PC-9 (cell line): ENCODE results near the gene ROBO1. TPM values are rescaled to one million over a fixed set of nuclear protein-coding genes. Genes with fewer than 3 reads are reported as not detected.

Experiments
- BruUV-seq: library from RNA; stranded (reverse); fragments of 400-500 nt; replicated peaks from 2 replicates; lab custom pipeline; 2021; lab: Mats Ljungman, UMichigan
- CTCF ChIA-PET: fragments of 300-600 bp; sonication (Branson Sonifier 250); formaldehyde crosslinking; loops from one replicate; lab custom pipeline; 2022; ENCODE audit warnings: antibody characterized with exemption; lab: Charles Lee
- POLR2A ChIA-PET: fragments of 300-600 bp; sonication (Branson Sonifier 250); formaldehyde crosslinking; loops from one replicate; lab custom pipeline; 2022; ENCODE audit warnings: antibody characterized with exemption; ENCODE audit not compliant: unreplicated experiment; lab: Charles Lee
- DNase-seq, 2 experiments: peaks; one replicate each; pipeline versions ENCODE4 v3.0.0 to v3.0.0-alpha.2; 2015 to 2022; ENCODE audit warnings: mixed read lengths in 1 of 2
- H2AFZ ChIP-seq: fragments of 200-600 bp; sonication (generic); 2 replicates; pipeline ENCODE4 v1.8.1; 2017; ENCODE audit warnings: antibody characterized with exemption
- H3F3A ChIP-seq: fragments of 200-600 bp; sonication (generic); 2 replicates; pipeline ENCODE4 v1.8.1; 2017; ENCODE audit warnings: antibody characterized with exemption, mild to moderate bottlenecking, low read depth; ENCODE audit not compliant: insufficient read depth
- H3K27ac ChIP-seq: fragments of 200-600 bp; sonication (generic); 2 replicates; pipeline ENCODE4 v1.6.1; 2016; ENCODE audit warnings: mixed run types
- H3K27me3 ChIP-seq: fragments of 200-600 bp; sonication (generic); 2 replicates; pipeline ENCODE4 v1.6.1; 2016; ENCODE audit warnings: low read depth, mixed run types; ENCODE audit not compliant: insufficient read depth
- H3K36me3 ChIP-seq: fragments of 200-600 bp; sonication (generic); 2 replicates; pipeline ENCODE4 v1.6.1; 2016; ENCODE audit warnings: low read depth, mixed run types
- H3K4me1 ChIP-seq: fragments of 200-600 bp; sonication (generic); replicated peaks from 2 replicates; pipeline ENCODE4 v1.6.1; 2016; ENCODE audit warnings: mixed run types; ENCODE audit not compliant: insufficient read depth
- H3K4me2 ChIP-seq: fragments of 200-600 bp; sonication (generic); 2 replicates; pipeline ENCODE4 v1.6.1; 2017; ENCODE audit warnings: mixed run types
- H3K4me3 ChIP-seq: fragments of 200-600 bp; sonication (generic); 2 replicates; pipeline ENCODE4 v1.6.1; 2016; ENCODE audit warnings: mixed run types
- H3K79me2 ChIP-seq: fragments of 200-600 bp; sonication (generic); 2 replicates; pipeline ENCODE4 v1.6.1; 2017; ENCODE audit warnings: low read depth, mixed run types
- H3K9me2 ChIP-seq: fragments of 200-600 bp; sonication (generic); 2 replicates; pipeline ENCODE4 v1.8.1; 2017; ENCODE audit warnings: mild to moderate bottlenecking; ENCODE audit not compliant: insufficient read depth
- H3K9me3 ChIP-seq: fragments of 200-600 bp; sonication (generic); 2 replicates; pipeline ENCODE4 v1.8.1; 2016; ENCODE audit warnings: low read depth; ENCODE audit not compliant: insufficient read depth
- H4K20me1 ChIP-seq: fragments of 200-600 bp; sonication (generic); 2 replicates; pipeline ENCODE4 v1.8.1; 2017; ENCODE audit not compliant: insufficient read depth
- CTCF ChIP-seq: fragments of 200-600 bp; sonication (generic); conservative IDR thresholded peaks from 2 replicates; pipeline ENCODE4 v1.6.1; 2017; ENCODE audit warnings: mixed run types, antibody characterized with exemption, mild to moderate bottlenecking, moderate library complexity
- EZH2 ChIP-seq: fragments of 200-600 bp; sonication (generic); IDR thresholded peaks from 2 replicates; pipeline ENCODE4 v1.8.0; 2017; ENCODE audit warnings: antibody characterized with exemption, low read depth
- intact Hi-C: fragments of 100-400 bp; cut with micrococcal nuclease; formaldehyde crosslinking; loops from one replicate; pipeline ENCODE4 v1.10.0; 2022; ENCODE audit not compliant: unreplicated experiment
- total RNA-seq: library from RNA; stranded (reverse); gene quantifications from 2 replicates; pipeline ENCODE4 v1.2.3, GENCODE V29; 2021

Gene ROBO1
- total RNA-seq, 1 experiment from 2014 or later = 17.5 TPM

DNA sequence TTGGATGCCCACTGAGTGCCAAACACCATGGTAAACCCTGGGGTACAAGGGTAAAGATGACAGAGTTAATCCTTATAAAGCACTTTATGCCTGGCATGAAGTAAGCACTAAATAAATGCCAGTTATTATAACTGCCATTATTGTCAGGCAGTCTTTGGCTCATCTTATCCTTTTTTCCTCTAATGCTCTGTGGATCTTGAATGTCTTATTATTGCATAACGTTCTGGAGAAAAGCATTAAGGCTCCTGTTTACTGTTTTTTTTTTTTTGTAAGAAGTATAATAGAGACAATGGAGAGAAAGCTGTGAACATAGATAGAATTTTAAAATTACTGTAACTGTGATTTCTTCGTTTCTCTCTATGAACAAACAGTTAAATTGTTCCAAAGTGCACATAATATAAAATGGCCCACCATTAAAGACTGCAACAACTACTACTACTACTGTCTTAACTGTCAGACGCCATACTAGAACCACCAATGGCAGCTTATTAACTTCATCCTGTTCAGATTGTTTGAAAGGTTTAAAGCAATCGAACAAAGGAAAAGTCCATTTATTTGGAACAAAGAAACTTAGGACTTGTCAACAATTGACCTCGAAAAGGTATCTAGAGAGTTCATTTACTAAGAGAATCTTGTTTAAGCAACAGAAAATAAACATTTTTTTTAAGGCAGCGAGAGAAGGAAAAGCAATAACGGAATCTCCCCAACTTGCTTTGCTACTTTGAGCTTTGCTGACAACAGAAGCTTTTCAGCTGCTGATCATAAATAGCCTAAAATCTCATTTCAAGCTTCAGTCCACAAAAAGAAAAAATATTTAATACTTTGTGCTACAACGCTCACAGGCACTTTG lies 520.7 kb downstream of the ROBO1 start:
- intact Hi-C loops = no loop called here
- no peak overlapping the region for H3K4me3 ChIP-seq
- no peak overlapping the region for H2AFZ ChIP-seq
- POLR2A ChIA-PET = no interaction called here
- no peaks in the 10 kb centered on the region for H3K27me3 ChIP-seq
- no peak for DNase-seq
- H3K9me3 ChIP-seq = no peaks in the 10 kb centered on the region
- no peaks in the 10 kb centered on the region for H3F3A ChIP-seq
- 0 out of 2 replicates have a peak, but pooled peaks cover 3% of the 10 kb centered on the region for H3K9me2 ChIP-seq
- H3K4me1 ChIP-seq = no peaks in the 10 kb centered on the region
- H4K20me1 ChIP-seq = no peaks in the 10 kb centered on the region
- no peak overlapping the region for H3K27ac ChIP-seq
- TF ChIP-seq CTCF (no peak), EZH2 (no peak)
- no peaks in the 10 kb centered on the region for H3K79me2 ChIP-seq
- H3K4me2 ChIP-seq = no peak overlapping the region
- BruUV-seq = no TSS peak
- no peaks in the 10 kb centered on the region for H3K36me3 ChIP-seq
- CTCF ChIA-PET = no interaction called here

- no peaks in the 10 kb centered on the region for H3F3A ChIP-seq
- no peaks in the 10 kb centered on the region for H3K9me3 ChIP-seq
- H3K4me2 ChIP-seq = no peak overlapping the region
- no peak overlapping the region for H2AFZ ChIP-seq
- no peaks in the 10 kb centered on the region for H3K27me3 ChIP-seq
- BruUV-seq = no TSS peak
- 0 out of 2 replicates have a peak, but pooled peaks cover 3% of the 10 kb centered on the region for H3K9me2 ChIP-seq
- H3K27ac ChIP-seq = no peak overlapping the region
- no peaks in the 10 kb centered on the region for H4K20me1 ChIP-seq
- ChIA-PET POLR2A (no interaction called here), CTCF (no interaction called here)
- no peaks in the 10 kb centered on the region for H3K36me3 ChIP-seq
- H3K79me2 ChIP-seq = no peaks in the 10 kb centered on the region
- intact Hi-C loops = no loop called here
- no peak for DNase-seq
- no peak overlapping the region for H3K4me3 ChIP-seq
- H3K4me1 ChIP-seq = no peaks in the 10 kb centered on the region
- TF ChIP-seq CTCF = no peak
- no peak for TF ChIP-seq EZH2
These were observed 522.3 kb downstream of the ROBO1 start for GRCh38 chr3:79245284-79246138.

DNA sequence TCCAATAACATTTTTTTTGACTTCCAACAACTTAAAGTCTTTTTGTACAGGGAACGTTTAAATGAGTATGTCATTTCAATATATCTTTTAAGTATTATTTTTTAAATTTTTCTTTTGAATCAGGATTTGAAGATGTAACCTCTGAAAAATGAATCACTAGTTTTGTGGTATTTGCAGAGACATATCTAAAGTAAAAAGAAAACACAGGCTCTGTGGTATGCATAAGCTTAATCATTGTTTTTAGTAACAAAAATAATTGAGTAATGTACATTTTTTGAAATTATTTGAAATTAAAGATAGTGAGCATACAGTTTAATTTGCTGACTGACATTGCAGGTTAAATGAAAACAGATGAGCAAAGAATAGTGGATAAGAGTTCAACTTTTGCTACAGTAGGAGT lies 531.3 kb downstream of the ROBO1 start:
- Histone ChIP-seq H3K9me3 (no peaks in the 10 kb centered on the region; the same call in 1 of the 2 replicates), H3K79me2 (no peaks in the 10 kb centered on the region), H3K36me3 (no peaks in the 10 kb centered on the region), H4K20me1 (no peaks in the 10 kb centered on the region), H3K27ac (no peak overlapping the region), H3K4me3 (no peak overlapping the region), H3K9me2 (peaks cover 4% of the 10 kb centered on the region; the same call in 1 of the 2 replicates), H3K4me2 (no peak overlapping the region), H2AFZ (no peak overlapping the region), H3F3A (no peaks in the 10 kb centered on the region), H3K4me1 (no peaks in the 10 kb centered on the region), H3K27me3 (no peaks in the 10 kb centered on the region)
- CTCF ChIA-PET = no interaction called here
- POLR2A ChIA-PET = no interaction called here
- TF ChIP-seq CTCF (no peak), EZH2 (no peak)
- no TSS peak for BruUV-seq
- DNase-seq = no peak
- intact Hi-C loops = no loop called here
